WERI-Rb-1 (cell line): Measurements from ENCODE around the gene DPAGT1.

Experiments used
- DNase-seq: peaks from one replicate; pipeline ENCODE4 v3.0.0-alpha.2; 2020
- H3K27ac ChIP-seq: fragments of 250-450 bp; sonication (Bioruptor Pico); 2 replicates; pipeline ENCODE4 v1.5.1; 2020; ENCODE audit warnings: mild to moderate bottlenecking, moderate library complexity
- H3K27me3 ChIP-seq: fragments of 250-450 bp; sonication (Bioruptor Pico); 2 replicates; pipeline ENCODE4 v1.5.1; 2021; ENCODE audit warnings: mild to moderate bottlenecking, low read depth, moderate library complexity; ENCODE audit not compliant: insufficient read depth, severe bottlenecking
- H3K36me3 ChIP-seq: fragments of 250-450 bp; sonication (Bioruptor Pico); 2 replicates; pipeline ENCODE4 v1.5.1; 2020; ENCODE audit warnings: mild to moderate bottlenecking, moderate library complexity
- H3K4me3 ChIP-seq: 2 replicates; pipeline ENCODE4 v1.5.1; 2011; ENCODE audit warnings: low read depth, mild to moderate bottlenecking, control low read depth, low read length
- H3K9me3 ChIP-seq: fragments of 250-450 bp; sonication (Bioruptor Pico); 2 replicates; pipeline ENCODE4 v1.5.1; 2021; ENCODE audit warnings: mild to moderate bottlenecking, moderate library complexity; ENCODE audit not compliant: severe bottlenecking
- CTCF ChIP-seq: IDR thresholded peaks from 2 replicates; pipeline ENCODE4 v1.5.1; 2011; ENCODE audit warnings: low read depth, mild to moderate bottlenecking, control low read depth, inconsistent platforms, low read length

The DPAGT1 gene

GRCh38 chr11:119088406-119088805 lies 13.2 kb downstream of the DPAGT1 start:
- peak overlapping the region; percentile 81 for H3K27ac ChIP-seq
- no peak for TF ChIP-seq CTCF
- peak overlapping the region; percentile 27 for H3K4me3 ChIP-seq

GRCh38 chr11:119087747-119088241 lies 13.9 kb downstream of the DPAGT1 start:
- H3K27ac ChIP-seq: peak overlapping the region; percentile 81

More at GRCh38 chr11:119088406-119088805, 13.2 kb downstream of the DPAGT1 start:
- Histone ChIP-seq H3K36me3 (peaks cover 16% of the 10 kb centered on the region), H3K27me3 (no peaks in the 10 kb centered on the region), H3K9me3 (no peaks in the 10 kb centered on the region)
- peak; percentile 52 for DNase-seq

GRCh38 chr11:119087123-119087522 lies 14.5 kb downstream of the DPAGT1 start:
- no peak for DNase-seq
- Histone ChIP-seq H3K27me3 (no peaks in the 10 kb centered on the region), H3K4me3 (no peak overlapping the region), H3K27ac (peak overlapping the region; percentile 81), H3K36me3 (peaks cover 3% of the 10 kb centered on the region), H3K9me3 (no peaks in the 10 kb centered on the region)
- TF ChIP-seq CTCF: no peak

More at GRCh38 chr11:119087747-119088241, 13.9 kb downstream of the DPAGT1 start:
- H3K36me3 ChIP-seq: peaks cover 9% of the 10 kb centered on the region
- peak overlapping the region; percentile 15 for H3K4me3 ChIP-seq
- H3K9me3 ChIP-seq: no peaks in the 10 kb centered on the region
- no peak for DNase-seq
- no peak for TF ChIP-seq CTCF
- no peaks in the 10 kb centered on the region for H3K27me3 ChIP-seq

- H3K9me3 ChIP-seq: no peaks in the 10 kb centered on the region
- H3K27ac ChIP-seq: peak overlapping the region; percentile 96
- H3K4me3 ChIP-seq: peak overlapping the region; percentile 81
- no peak for TF ChIP-seq CTCF
- peaks cover 13% of the 10 kb centered on the region for H3K36me3 ChIP-seq
- H3K27me3 ChIP-seq: no peaks in the 10 kb centered on the region
- DNase-seq: no peak
These were observed 16.2 kb downstream of the DPAGT1 start for GRCh38 chr11:119085437-119085847.

GRCh38 chr11:119084663-119085436 lies 16.8 kb downstream of the DPAGT1 start, which contains the start of gene HMBS:
TSS of gene HMBS (plus strand) at chr11:119084881. CDS start at chr11:119085034, 153 bp downstream.
- peak; percentile 92 for DNase-seq
- peak within 1 kb of the TSS; percentile 81 for H3K4me3 ChIP-seq
- no peaks in the 10 kb centered on the region for H3K9me3 ChIP-seq
- no peaks in the 10 kb centered on the region for H3K27me3 ChIP-seq
- H3K36me3 ChIP-seq: peaks cover 18% of the 10 kb centered on the region
- TF ChIP-seq CTCF: no peak
- H3K27ac ChIP-seq: peak within 1 kb of the TSS; percentile 96
